Retinal pigment epithelial cell (primary cell): ENCODE data around the gene PEF1.

Experiments
- DNase-seq: peaks from one replicate; pipeline ENCODE4 v3.0.0-alpha.2; 2010; ENCODE audit warnings: low read depth
- H3K4me3 ChIP-seq: 2 replicates; pipeline ENCODE4 v1.5.1; 2011; ENCODE audit warnings: mild to moderate bottlenecking, low read length, control low read depth, moderate library complexity
- CTCF ChIP-seq: conservative IDR thresholded peaks from 2 replicates; pipeline ENCODE4 v1.5.1; 2011; ENCODE audit warnings: low read depth, low read length, control low read depth, inconsistent platforms

The PEF1 gene

GRCh38 chr1:31651766-31652165 is 7.1 kb upstream of the PEF1 start:
- TF ChIP-seq CTCF: no peak
- no peak overlapping the region for H3K4me3 ChIP-seq
- no peak for DNase-seq

GRCh38 chr1:31651089-31651420 is 6.4 kb upstream of the PEF1 start:
- no peak for TF ChIP-seq CTCF
- no peak for DNase-seq

GRCh38 chr1:31650161-31651088 is 5.7 kb upstream of the PEF1 start:
- no peak overlapping the region for H3K4me3 ChIP-seq
- no peak for DNase-seq
- TF ChIP-seq CTCF: no peak

More at GRCh38 chr1:31651089-31651420, 6.4 kb upstream of the PEF1 start:
- H3K4me3 ChIP-seq: no peak overlapping the region

GRCh38 chr1:31648641-31649357 is 4.1 kb upstream of the PEF1 start:
- no peak for TF ChIP-seq CTCF
- H3K4me3 ChIP-seq: no peak overlapping the region
- no peak for DNase-seq

- DNase-seq: no peak
- no peak overlapping the region for H3K4me3 ChIP-seq
- TF ChIP-seq CTCF: no peak
Measured at GRCh38 chr1:31648190-31648589, 3.5 kb upstream of the PEF1 start.

- no peak for DNase-seq
- TF ChIP-seq CTCF: no peak
- no peak overlapping the region for H3K4me3 ChIP-seq
Measured at GRCh38 chr1:31647106-31647505, 2.4 kb upstream of the PEF1 start.
